GM18909 (cell line): ENCODE measurements around the gene RRP1.

ENCODE experiments used
- ATAC-seq: cut with Tn5 transposase; IDR thresholded peaks from one replicate; pipeline ENCODE4 v1.9.1; 2021; ENCODE audit warnings: mild to moderate bottlenecking; ENCODE audit not compliant: unreplicated experiment, poor library complexity

Gene RRP1

DNA sequence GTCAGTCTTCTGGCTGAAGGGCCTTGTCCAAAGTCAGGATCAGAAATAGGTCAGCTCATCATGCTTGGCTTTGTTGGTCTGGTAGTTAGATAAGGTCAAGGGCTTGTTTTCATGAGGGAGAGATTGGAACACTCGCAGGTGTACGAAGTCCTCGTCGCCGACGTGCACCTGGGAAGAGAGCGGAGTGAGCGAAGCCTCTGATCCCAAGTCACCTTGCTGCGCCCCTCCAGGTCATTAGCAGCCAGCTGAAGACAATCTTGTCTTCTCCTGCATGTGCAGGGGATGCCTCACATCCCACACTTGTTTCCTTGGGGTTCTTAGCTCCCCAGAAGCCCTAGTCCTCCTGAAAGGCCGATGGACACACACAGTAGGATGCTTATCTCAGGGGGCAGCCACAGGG, 15.2 kb upstream of the RRP1 start:
- ATAC-seq, result no peak

- no peak for ATAC-seq
These were observed 14.2 kb upstream of the RRP1 start for GRCh38 chr21:43775190-43775589.

- peak; percentile 44 for ATAC-seq
These were observed 13.5 kb upstream of the RRP1 start, which contains the start of gene CSTB for GRCh38 chr21:43775795-43776430. Gene CSTB, minus strand, starts transcription at chr21:43776308. Its CDS starts 39 bp downstream, at chr21:43776269.

GRCh38 chr21:43777953-43778352, 11.4 kb upstream of the RRP1 start:
- no peak for ATAC-seq

GRCh38 chr21:43778469-43779335, 10.7 kb upstream of the RRP1 start:
- ATAC-seq, result no peak

DNA sequence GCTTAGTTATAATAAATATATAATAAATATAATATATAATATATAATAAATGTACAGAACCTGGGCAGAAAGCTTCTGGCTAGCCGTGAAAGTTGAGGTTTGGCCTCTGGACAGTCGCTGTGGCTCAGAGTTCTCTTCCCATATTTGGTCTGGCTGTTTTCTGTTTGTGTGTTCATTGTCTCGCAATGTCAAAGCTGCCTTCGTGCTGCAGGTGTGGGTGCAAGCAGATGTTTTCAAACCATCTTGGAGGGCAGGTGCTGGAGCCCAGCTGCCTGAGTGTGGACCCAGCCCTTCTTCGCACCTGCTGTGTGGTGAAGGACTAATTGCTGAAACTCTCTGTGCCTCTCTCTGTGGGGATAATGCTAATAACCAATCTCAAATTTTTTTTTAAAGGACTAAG, 9.7 kb upstream of the RRP1 start:
- no peak for ATAC-seq

GRCh38 chr21:43781846-43782245, 7.5 kb upstream of the RRP1 start:
- no peak for ATAC-seq

- no peak for ATAC-seq
These were observed 6.8 kb upstream of the RRP1 start for GRCh38 chr21:43782431-43783097.

DNA sequence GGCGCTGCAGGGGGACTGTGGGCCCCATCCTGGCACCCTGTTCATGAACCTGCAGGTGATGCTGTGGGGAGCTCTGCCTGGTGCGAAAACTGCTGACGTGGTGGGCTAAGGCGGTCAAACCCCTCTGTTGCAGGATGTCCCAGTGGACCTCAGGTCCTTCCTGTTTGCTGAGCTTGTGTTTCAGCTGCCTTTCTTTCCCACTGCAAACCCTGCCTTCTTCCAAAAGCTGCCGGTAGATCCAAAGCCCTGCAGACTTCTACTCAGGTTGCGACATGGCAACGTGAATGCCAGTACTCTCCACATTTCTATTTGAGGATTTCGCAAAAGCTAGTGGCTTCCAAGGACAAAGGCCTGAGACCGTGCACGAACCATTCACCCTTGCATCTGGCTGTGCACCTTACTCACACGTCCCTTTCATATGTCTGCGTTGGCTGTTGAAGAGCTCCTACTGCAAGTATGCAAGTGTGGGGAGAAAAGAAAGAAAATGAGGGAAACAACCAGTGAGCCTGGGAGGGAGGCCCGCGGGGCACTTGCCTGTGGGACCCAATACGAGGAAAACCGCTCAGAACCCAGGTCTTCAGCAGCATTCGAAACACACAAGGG, 6.2 kb upstream of the RRP1 start:
- no peak for ATAC-seq

GRCh38 chr21:43785134-43785533, 4.2 kb upstream of the RRP1 start:
- no peak for ATAC-seq

DNA sequence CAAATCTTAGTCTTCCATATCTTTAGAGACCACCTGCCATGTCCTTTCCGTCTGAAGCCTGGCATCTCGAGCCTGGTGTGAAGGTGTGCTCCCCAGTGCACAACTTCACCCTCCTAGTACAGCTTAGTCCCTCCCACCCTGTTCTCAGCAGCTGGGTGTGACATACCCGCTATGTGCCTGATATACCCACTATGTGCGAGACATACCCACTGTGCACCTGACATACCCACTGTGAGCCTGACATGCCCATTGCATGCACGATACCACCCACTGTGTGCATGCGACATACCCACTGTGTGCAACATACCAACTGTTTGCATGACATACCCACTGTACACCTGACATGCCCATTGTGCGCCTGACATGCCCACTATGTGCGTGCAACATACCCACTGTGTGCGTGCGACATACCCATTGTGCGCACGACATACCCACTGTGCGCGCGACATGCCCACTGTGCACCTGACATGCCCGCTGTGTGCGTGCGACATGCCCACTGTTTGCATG, 3.0 kb upstream of the RRP1 start:
- ATAC-seq, result no peak

DNA sequence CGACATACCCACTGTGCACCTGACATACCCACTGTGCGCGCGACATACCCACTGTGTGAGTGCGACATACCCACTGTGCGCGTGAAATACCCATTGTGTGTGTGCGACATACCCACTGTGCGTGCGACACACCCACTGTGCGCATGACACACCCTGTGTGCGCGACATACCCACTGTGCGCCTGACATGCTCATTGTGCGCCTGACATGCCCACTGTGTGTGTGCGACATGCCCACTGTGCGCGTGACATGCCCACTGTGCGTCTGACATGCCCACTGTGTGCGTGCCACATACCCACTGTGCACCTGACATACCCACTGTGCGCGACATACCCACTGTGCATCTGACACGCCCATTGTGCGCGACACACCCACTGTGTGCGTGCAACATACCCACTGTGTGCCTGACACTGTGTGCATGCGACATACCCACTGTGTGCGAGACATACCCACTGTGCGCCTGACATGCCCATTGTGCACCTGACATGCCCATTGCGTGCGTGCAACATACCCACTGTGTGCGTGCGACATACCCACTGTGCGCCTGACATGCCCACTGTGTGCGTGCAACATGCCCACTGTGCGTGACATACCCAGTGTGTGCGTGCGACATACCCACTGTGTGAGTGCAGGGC, 2.5 kb upstream of the RRP1 start:
- ATAC-seq, result no peak

GRCh38 chr21:43790010-43790524, 690 bp downstream of the RRP1 start:
- ATAC-seq, result no peak

- ATAC-seq, result no peak
These were observed 3.0 kb downstream of the RRP1 start for GRCh38 chr21:43792406-43792805.

GRCh38 chr21:43793243-43793642, 3.9 kb downstream of the RRP1 start:
- no peak for ATAC-seq

- no peak for ATAC-seq
These were observed 4.9 kb downstream of the RRP1 start for GRCh38 chr21:43794311-43794710.

DNA sequence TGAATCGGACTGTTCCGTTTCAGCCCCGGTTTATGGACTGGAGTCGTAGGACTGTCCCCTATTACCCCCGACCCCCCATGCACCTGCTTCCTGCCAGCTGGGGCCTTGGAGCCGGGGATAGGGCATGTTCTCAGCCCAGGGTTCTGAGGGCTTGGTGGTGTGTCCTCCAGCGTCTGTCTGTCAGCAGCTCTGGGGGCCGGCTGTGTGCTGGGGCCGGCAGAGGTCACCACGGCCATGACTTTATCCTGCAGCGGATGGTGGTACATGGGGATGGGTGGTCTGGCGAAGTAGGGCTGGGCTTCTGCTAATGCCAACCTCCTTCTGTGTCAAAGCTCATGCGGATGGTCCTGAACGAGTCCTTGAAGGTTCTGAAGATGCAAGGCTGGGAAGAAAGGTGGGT, 5.5 kb downstream of the RRP1 start:
- no peak for ATAC-seq

- ATAC-seq, result no peak
These were observed 8.0 kb downstream of the RRP1 start for GRCh38 chr21:43797415-43797814.

- no peak for ATAC-seq
These were observed 8.7 kb downstream of the RRP1 start for GRCh38 chr21:43797925-43798715.
